Lung (tissue), 12 donors: ENCODE measurements around the gene TYMS. TPM values are rescaled to one million over a fixed set of nuclear protein-coding genes. Genes with fewer than 3 reads are reported as not detected.

Experiments
- ATAC-seq: fragments of 200-7000 bp; cut with Tn5 transposase; one replicate; pipeline ENCODE4 v1.9.1; 2020; ENCODE audit warnings: moderate number of reproducible peaks; ENCODE audit not compliant: insufficient read depth, low FRiP score
- DNase-seq, 3 donors: peaks; one replicate each; pipeline ENCODE4 v3.0.0-alpha.2; 2013 to 2017
- H3K27ac ChIP-seq, 2 donors: one replicate each; pipeline ENCODE4 v1.5.1; 2013; ENCODE audit warnings: mild to moderate bottlenecking in 2 of 2, moderate library complexity in 2 of 2, control low read depth in 1 of 2, inconsistent platforms in 1 of 2, low read depth in 1 of 2, low read length in 1 of 2
- H3K27me3 ChIP-seq, 3 donors: one replicate each; pipeline ENCODE4 v1.5.1; 2013; ENCODE audit warnings: low read length in 2 of 3; ENCODE audit not compliant: control insufficient read depth in 3 of 3, insufficient read depth in 3 of 3
- H3K36me3 ChIP-seq, 4 donors: one replicate each; pipeline ENCODE4 v1.5.1; 2013; ENCODE audit warnings: low read length in 4 of 4, mild to moderate bottlenecking in 1 of 4, moderate library complexity in 1 of 4; ENCODE audit not compliant: control insufficient read depth in 4 of 4, insufficient read depth in 4 of 4
- H3K4me1 ChIP-seq, 5 donors: one replicate each; pipeline ENCODE4 v1.5.1; 2013; ENCODE audit warnings: low read length in 5 of 5, mild to moderate bottlenecking in 2 of 5, moderate library complexity in 1 of 5; ENCODE audit not compliant: control insufficient read depth in 5 of 5, insufficient read depth in 5 of 5
- H3K4me3 ChIP-seq: one replicate; pipeline ENCODE4 v1.5.1; 2013; ENCODE audit warnings: mild to moderate bottlenecking, control low read depth, moderate library complexity
- H3K9ac ChIP-seq, 2 donors: one replicate each; pipeline ENCODE4 v1.5.1; 2013; ENCODE audit warnings: low read length in 2 of 2, control low read depth in 1 of 2; ENCODE audit not compliant: insufficient read depth in 1 of 2
- H3K9me3 ChIP-seq, 4 donors: one replicate each; pipeline ENCODE4 v1.5.1; 2013; ENCODE audit warnings: low read length in 3 of 4, mild to moderate bottlenecking in 1 of 4, moderate library complexity in 1 of 4; ENCODE audit not compliant: control insufficient read depth in 4 of 4, insufficient read depth in 3 of 4
- WGBS, 2 donors: extraction: QIAGEN DNeasy Blood & Tissue Kit; methylation state at CpG; one replicate each; pipeline ENCODE4 v1.1.7; 2013; 5-methylcytosine and 5-hydroxymethylcytosine counted together
- polyA plus RNA-seq, 2 donors: library from polyadenylated mRNA; stranded (reverse); fragments of 200-250 nt; gene quantifications; one replicate each; pipeline ENCODE4 v1.2.1, GENCODE V29; 2013
- total RNA-seq, 2 donors: library from RNA; depleted of rRNA in 1 of 2; stranded (reverse); fragments of >200 nt in 1 of 2; gene quantifications; one replicate each; pipeline ENCODE4 v1.2.1, GENCODE V29; 2014 to 2021
- TF ChIP-seq, protein P1 (sequence below): IDR thresholded peaks from 2 replicates; pipeline ENCODE4 v1.5.1; 2012; ENCODE audit warnings: mild to moderate bottlenecking; ENCODE audit errors: control extremely low read depth, extremely low read depth
- donor health status: control.
- donor health status: control.
- donor health status: Bipolar disorder and iron deficiency.
- donor health status: healthy.
- donor health status: DM: yes; HTN: yes; CAD: no.

TYMS gene
- total and polyA plus RNA-seq, 4 donors = 5.8 to 23.4 (median 8.2) TPM

DNA sequence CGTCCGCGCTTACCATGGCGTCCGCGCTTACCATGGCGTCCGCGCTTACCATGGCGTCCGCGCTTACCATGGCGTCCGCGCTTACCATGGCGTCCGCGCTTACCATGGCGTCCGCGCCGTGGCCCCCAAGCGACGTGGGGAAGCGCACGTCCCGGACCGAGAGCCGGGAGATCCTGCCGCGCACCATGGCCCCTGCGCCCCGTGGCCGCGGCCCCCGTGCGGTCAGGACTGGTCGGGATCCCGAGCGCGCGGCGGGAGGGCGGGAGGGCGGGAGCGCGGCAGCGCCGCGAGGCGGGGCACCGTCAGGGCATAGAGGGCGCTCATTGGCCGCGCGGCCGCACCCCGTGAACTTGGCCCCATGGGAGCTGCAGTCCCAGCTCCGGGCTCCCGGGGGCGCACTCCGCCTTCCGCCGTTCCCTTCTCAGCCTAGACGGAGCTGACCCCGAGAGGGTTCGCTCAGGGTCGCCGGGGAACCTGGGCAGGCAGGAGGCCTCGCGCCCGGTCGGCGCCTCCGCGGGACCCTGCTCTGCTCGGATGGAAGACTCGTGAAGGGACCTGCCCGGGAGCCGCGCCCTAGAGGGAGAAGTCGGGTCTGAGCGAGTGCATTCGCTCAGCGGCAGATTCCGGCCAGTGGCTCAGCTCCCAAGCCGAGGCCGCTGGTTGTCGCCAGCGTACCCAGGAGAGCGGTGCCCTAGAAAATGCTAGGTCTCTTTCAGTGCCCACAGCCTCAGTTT, 55.1 kb downstream of the TYMS start, which contains the start of gene ENOSF1:
Gene ENOSF1 (minus strand): TSS at position 230 of the 734 bp plus-strand sequence. CDS start 43 bp downstream, at position 187.
- Histone ChIP-seq H3K27me3 (no peaks in the 10 kb centered on the region), H3K9ac (peak within 1 kb of the TSS; percentile 75 to 89), H3K9me3 (no peaks in the 10 kb centered on the region), H3K27ac (peak within 1 kb of the TSS; percentile 83 to 97), H3K4me3 (peak within 1 kb of the TSS; percentile 79), H3K4me1 (peaks cover 0 to 17% (median 5%) of the 10 kb centered on the region in 5 donors), H3K36me3 (peaks cover 0 to 2% (median 0%) of the 10 kb centered on the region in 4 donors)
- TF ChIP-seq, protein P1, sequence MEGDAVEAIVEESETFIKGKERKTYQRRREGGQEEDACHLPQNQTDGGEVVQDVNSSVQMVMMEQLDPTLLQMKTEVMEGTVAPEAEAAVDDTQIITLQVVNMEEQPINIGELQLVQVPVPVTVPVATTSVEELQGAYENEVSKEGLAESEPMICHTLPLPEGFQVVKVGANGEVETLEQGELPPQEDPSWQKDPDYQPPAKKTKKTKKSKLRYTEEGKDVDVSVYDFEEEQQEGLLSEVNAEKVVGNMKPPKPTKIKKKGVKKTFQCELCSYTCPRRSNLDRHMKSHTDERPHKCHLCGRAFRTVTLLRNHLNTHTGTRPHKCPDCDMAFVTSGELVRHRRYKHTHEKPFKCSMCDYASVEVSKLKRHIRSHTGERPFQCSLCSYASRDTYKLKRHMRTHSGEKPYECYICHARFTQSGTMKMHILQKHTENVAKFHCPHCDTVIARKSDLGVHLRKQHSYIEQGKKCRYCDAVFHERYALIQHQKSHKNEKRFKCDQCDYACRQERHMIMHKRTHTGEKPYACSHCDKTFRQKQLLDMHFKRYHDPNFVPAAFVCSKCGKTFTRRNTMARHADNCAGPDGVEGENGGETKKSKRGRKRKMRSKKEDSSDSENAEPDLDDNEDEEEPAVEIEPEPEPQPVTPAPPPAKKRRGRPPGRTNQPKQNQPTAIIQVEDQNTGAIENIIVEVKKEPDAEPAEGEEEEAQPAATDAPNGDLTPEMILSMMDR = peak; percentile 31
- ATAC-seq (peak; percentile 97), DNase-seq (peak; percentile 80 to 92 (median 90))
- 8 to 11% methylated on average over 47 to 91 of the region's 91 CpGs for WGBS, 2 donors

DNA sequence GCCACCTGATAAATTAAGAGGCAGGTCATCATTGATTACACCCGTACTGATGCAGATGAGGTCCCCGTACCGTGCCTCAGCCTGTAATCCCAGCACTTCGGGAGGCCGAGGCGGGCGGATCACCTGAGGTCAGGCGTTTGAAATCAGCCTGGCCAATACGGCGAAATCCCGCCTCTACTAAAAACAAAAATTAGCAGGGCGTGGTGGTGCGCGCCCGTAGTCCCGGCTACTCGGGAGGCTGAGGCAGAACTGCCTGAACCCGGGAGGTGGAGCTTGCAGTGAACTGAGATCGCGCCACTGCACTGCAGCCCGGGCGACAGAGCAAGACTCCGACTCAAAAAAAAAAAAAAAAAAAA, 55.7 kb downstream of the TYMS start:
- no peak for DNase-seq
- no peak overlapping the region for H3K9ac ChIP-seq
- peak overlapping the region; percentile 55 to 82 for H3K27ac ChIP-seq

DNA sequence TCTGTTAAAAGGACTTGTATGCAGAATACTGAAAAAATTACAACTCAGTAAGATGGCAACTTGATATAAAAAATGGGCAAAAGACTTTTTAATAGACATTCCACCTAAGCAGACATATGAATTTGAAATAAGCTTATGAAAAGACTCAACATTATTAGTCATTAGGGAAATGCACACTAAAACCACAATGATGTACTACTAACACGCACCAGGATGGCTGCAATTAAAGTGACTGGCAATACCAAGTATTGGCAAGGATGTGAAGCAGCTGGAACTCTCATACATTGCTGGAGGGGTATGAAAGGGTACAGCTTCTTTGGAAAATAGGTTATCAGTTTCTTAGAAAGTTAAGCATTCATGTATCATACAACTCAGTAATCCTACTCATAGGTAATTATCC, 58.2 kb downstream of the TYMS start:
- no peak for DNase-seq
- no peak overlapping the region for H3K4me3 ChIP-seq
- WGBS, 2 donors = 68 to 70% methylated on average over 1 of the region's 1 CpG
- peaks cover 0 to 3% (median 0%) of the 10 kb centered on the region in 4 donors for H3K36me3 ChIP-seq
- H3K27ac ChIP-seq = no peak overlapping the region
- no peaks in the 10 kb centered on the region for H3K9me3 ChIP-seq
- peaks cover 0 to 8% (median 5%) of the 10 kb centered on the region in 5 donors for H3K4me1 ChIP-seq
- ATAC-seq = no peak
- H3K9ac ChIP-seq = no peak overlapping the region
- no peaks in the 10 kb centered on the region for H3K27me3 ChIP-seq
- TF ChIP-seq, protein P1 = no peak

More for the DNA sequence above, 55.7 kb downstream of the TYMS start:
- no peak for ATAC-seq
- H3K27me3 ChIP-seq = no peaks in the 10 kb centered on the region
- 83 to 94% methylated on average over 21 to 23 of the region's 23 CpGs for WGBS, 2 donors
- H3K4me3 ChIP-seq = no peak overlapping the region
- H3K9me3 ChIP-seq = no peaks in the 10 kb centered on the region
- peaks cover 0 to 2% (median 0%) of the 10 kb centered on the region in 4 donors for H3K36me3 ChIP-seq
- H3K4me1 ChIP-seq = peaks cover 0 to 17% (median 5%) of the 10 kb centered on the region in 5 donors
- TF ChIP-seq, protein P1 = no peak
